ENCODE results near the gene NPHP4.

NPHP4 gene

GRCh38 chr1:5977494-5978444 is 14.5 kb downstream of the NPHP4 start:
- Histone ChIP-seq H3K4me1 (ENCODE audit: insufficient read depth, insufficient read length) (no peaks in the 10 kb centered on the region), H3K9me3 (ENCODE audit: insufficient read depth, low read length) (no peaks in the 10 kb centered on the region), H3K36me3 (ENCODE audit: insufficient read depth, insufficient read length, low read length) (no peaks in the 10 kb centered on the region), H3K9ac (ENCODE audit: insufficient read length, low read depth) (no peak overlapping the region), H3K4me3 (ENCODE audit: insufficient read length, low read depth) (no peak overlapping the region), H3K27me3 (ENCODE audit: insufficient read depth, insufficient read length) (no peaks in the 10 kb centered on the region)
- TF ChIP-seq ZNF274 (IDR thresholded peaks at IDR 0.05; ENCODE audit: low read depth, low read length) (no peak), SUZ12 (IDR thresholded peaks at IDR 0.05; ENCODE audit: extremely low read depth, insufficient read depth, insufficient read length) (no peak), YY1 (IDR thresholded peaks at IDR 0.05; ENCODE audit: insufficient read depth, insufficient read length) (no peak)
- DNase-seq (ENCODE audit: low read depth, low spot score): no peak

GRCh38 chr1:5976726-5977493 is 15.3 kb downstream of the NPHP4 start:
- no peaks in the 10 kb centered on the region for H3K4me1 ChIP-seq (ENCODE audit: insufficient read depth, insufficient read length)
- H3K27me3 ChIP-seq (ENCODE audit: insufficient read depth, insufficient read length): no peaks in the 10 kb centered on the region
- DNase-seq (ENCODE audit: low read depth, low spot score): no peak
- no peak for TF ChIP-seq SUZ12 (IDR thresholded peaks at IDR 0.05; ENCODE audit: extremely low read depth, insufficient read depth, insufficient read length)
- no peak for TF ChIP-seq YY1 (IDR thresholded peaks at IDR 0.05; ENCODE audit: insufficient read depth, insufficient read length)
- TF ChIP-seq ZNF274 (IDR thresholded peaks at IDR 0.05; ENCODE audit: low read depth, low read length): no peak
- no peak overlapping the region for H3K4me3 ChIP-seq (ENCODE audit: insufficient read length, low read depth)
- H3K36me3 ChIP-seq (ENCODE audit: insufficient read depth, insufficient read length, low read length): no peaks in the 10 kb centered on the region
- H3K9ac ChIP-seq (ENCODE audit: insufficient read length, low read depth): no peak overlapping the region
- H3K9me3 ChIP-seq (ENCODE audit: insufficient read depth, low read length): no peaks in the 10 kb centered on the region

- no peak for DNase-seq (ENCODE audit: low read depth, low spot score)
- no peaks in the 10 kb centered on the region for H3K27me3 ChIP-seq (ENCODE audit: insufficient read depth, insufficient read length)
- no peaks in the 10 kb centered on the region for H3K9me3 ChIP-seq (ENCODE audit: insufficient read depth, low read length)
- H3K36me3 ChIP-seq (ENCODE audit: insufficient read depth, insufficient read length, low read length): no peaks in the 10 kb centered on the region
- no peak overlapping the region for H3K4me3 ChIP-seq (ENCODE audit: insufficient read length, low read depth)
- no peak for TF ChIP-seq ZNF274 (IDR thresholded peaks at IDR 0.05; ENCODE audit: low read depth, low read length)
- TF ChIP-seq SUZ12 (IDR thresholded peaks at IDR 0.05; ENCODE audit: extremely low read depth, insufficient read depth, insufficient read length): no peak
- no peak for TF ChIP-seq YY1 (IDR thresholded peaks at IDR 0.05; ENCODE audit: insufficient read depth, insufficient read length)
- H3K9ac ChIP-seq (ENCODE audit: insufficient read length, low read depth): no peak overlapping the region
- H3K4me1 ChIP-seq (ENCODE audit: insufficient read depth, insufficient read length): no peaks in the 10 kb centered on the region
Measured at GRCh38 chr1:5976231-5976630, 16.0 kb downstream of the NPHP4 start.

GRCh38 chr1:5975133-5975880 is 16.9 kb downstream of the NPHP4 start:
- no peak overlapping the region for H3K4me3 ChIP-seq (ENCODE audit: insufficient read length, low read depth)
- no peaks in the 10 kb centered on the region for H3K9me3 ChIP-seq (ENCODE audit: insufficient read depth, low read length)
- no peak overlapping the region for H3K9ac ChIP-seq (ENCODE audit: insufficient read length, low read depth)
- no peaks in the 10 kb centered on the region for H3K27me3 ChIP-seq (ENCODE audit: insufficient read depth, insufficient read length)
- TF ChIP-seq SUZ12 (IDR thresholded peaks at IDR 0.05; ENCODE audit: extremely low read depth, insufficient read depth, insufficient read length) (no peak), ZNF274 (IDR thresholded peaks at IDR 0.05; ENCODE audit: low read depth, low read length) (no peak), YY1 (IDR thresholded peaks at IDR 0.05; ENCODE audit: insufficient read depth, insufficient read length) (no peak)
- H3K4me1 ChIP-seq (ENCODE audit: insufficient read depth, insufficient read length): no peaks in the 10 kb centered on the region
- DNase-seq (ENCODE audit: low read depth, low spot score): no peak
- H3K36me3 ChIP-seq (ENCODE audit: insufficient read depth, insufficient read length, low read length): no peaks in the 10 kb centered on the region

- H3K27me3 ChIP-seq (ENCODE audit: insufficient read depth, insufficient read length): no peaks in the 10 kb centered on the region
- H3K9me3 ChIP-seq (ENCODE audit: insufficient read depth, low read length): no peaks in the 10 kb centered on the region
- H3K4me1 ChIP-seq (ENCODE audit: insufficient read depth, insufficient read length): no peaks in the 10 kb centered on the region
- H3K9ac ChIP-seq (ENCODE audit: insufficient read length, low read depth): no peak overlapping the region
- no peak overlapping the region for H3K4me3 ChIP-seq (ENCODE audit: insufficient read length, low read depth)
- H3K36me3 ChIP-seq (ENCODE audit: insufficient read depth, insufficient read length, low read length): no peaks in the 10 kb centered on the region
- TF ChIP-seq YY1 (IDR thresholded peaks at IDR 0.05; ENCODE audit: insufficient read depth, insufficient read length) (no peak), SUZ12 (IDR thresholded peaks at IDR 0.05; ENCODE audit: extremely low read depth, insufficient read depth, insufficient read length) (no peak), ZNF274 (IDR thresholded peaks at IDR 0.05; ENCODE audit: low read depth, low read length) (no peak)
- DNase-seq (ENCODE audit: low read depth, low spot score): no peak
Measured at GRCh38 chr1:5974631-5975030, 17.6 kb downstream of the NPHP4 start.

- Histone ChIP-seq H3K27me3 (ENCODE audit: insufficient read depth, insufficient read length) (no peaks in the 10 kb centered on the region), H3K4me3 (ENCODE audit: insufficient read length, low read depth) (no peak overlapping the region), H3K9ac (ENCODE audit: insufficient read length, low read depth) (no peak overlapping the region), H3K4me1 (ENCODE audit: insufficient read depth, insufficient read length) (no peaks in the 10 kb centered on the region), H3K36me3 (ENCODE audit: insufficient read depth, insufficient read length, low read length) (no peaks in the 10 kb centered on the region), H3K9me3 (ENCODE audit: insufficient read depth, low read length) (no peaks in the 10 kb centered on the region)
- DNase-seq (ENCODE audit: low read depth, low spot score): no peak
- TF ChIP-seq ZNF274 (IDR thresholded peaks at IDR 0.05; ENCODE audit: low read depth, low read length) (no peak), YY1 (IDR thresholded peaks at IDR 0.05; ENCODE audit: insufficient read depth, insufficient read length) (no peak), SUZ12 (IDR thresholded peaks at IDR 0.05; ENCODE audit: extremely low read depth, insufficient read depth, insufficient read length) (no peak)
Measured at GRCh38 chr1:5973771-5974170, 18.5 kb downstream of the NPHP4 start.
